ENCODE measurements around the gene LIPC.

The LIPC gene

GRCh38 chr15:58459045-58459444 lies 27.3 kb downstream of the LIPC start:
- DNase-seq = no peak

GRCh38 chr15:58459560-58459959 lies 27.8 kb downstream of the LIPC start:
- DNase-seq = no peak

GRCh38 chr15:58460116-58460790 lies 28.5 kb downstream of the LIPC start:
- DNase-seq = no peak

GRCh38 chr15:58460872-58461271 lies 29.1 kb downstream of the LIPC start:
- no peak for DNase-seq

- DNase-seq = no peak
Measured at GRCh38 chr15:58462547-58462946, 30.8 kb downstream of the LIPC start.

- DNase-seq = no peak
Measured at GRCh38 chr15:58462973-58463663, 31.3 kb downstream of the LIPC start.

GRCh38 chr15:58463815-58464650 lies 32.2 kb downstream of the LIPC start:
- DNase-seq = no peak

GRCh38 chr15:58465070-58465469 lies 33.3 kb downstream of the LIPC start:
- DNase-seq = no peak

- no peak for DNase-seq
Measured at GRCh38 chr15:58465866-58466517, 34.2 kb downstream of the LIPC start.

GRCh38 chr15:58466566-58466965 lies 34.8 kb downstream of the LIPC start:
- no peak for DNase-seq

GRCh38 chr15:58467121-58467721 lies 35.4 kb downstream of the LIPC start:
- no peak for DNase-seq

- DNase-seq = no peak
Measured at GRCh38 chr15:58467722-58468423, 36.1 kb downstream of the LIPC start.

- DNase-seq = no peak
Measured at GRCh38 chr15:58469432-58470353, 37.9 kb downstream of the LIPC start.

GRCh38 chr15:58471348-58471747 lies 39.6 kb downstream of the LIPC start:
- no peak for DNase-seq

- DNase-seq = no peak
Measured at GRCh38 chr15:58472221-58472620, 40.4 kb downstream of the LIPC start.

GRCh38 chr15:58472821-58473581 lies 41.2 kb downstream of the LIPC start:
- DNase-seq = peak; percentile 7

- no peak for DNase-seq
Measured at GRCh38 chr15:58473724-58474123, 41.9 kb downstream of the LIPC start.

- no peak for DNase-seq
Measured at GRCh38 chr15:58474741-58475323, 43.0 kb downstream of the LIPC start.

Measured in effector CD8-positive, alpha-beta T cell (primary cell).